Liver (tissue), 9 donors: ENCODE measurements around the gene MTMR10. TPM values are rescaled to one million over a fixed set of nuclear protein-coding genes. Genes with fewer than 3 reads are reported as not detected.

ENCODE experiments used
- DNase-seq: peaks from one replicate; pipeline ENCODE4 v3.0.0-alpha.2; 2017; ENCODE audit warnings: low spot score
- H3K27ac ChIP-seq, 2 donors: one replicate each; pipeline ENCODE4 v1.7.0; 2013; ENCODE audit warnings: inconsistent platforms in 2 of 2, low read length in 2 of 2, control low read depth in 1 of 2, low read depth in 1 of 2, mild to moderate bottlenecking in 1 of 2
- H3K27me3 ChIP-seq, 4 donors: one replicate each; pipeline versions ENCODE4 v1.6.1 to v1.7.0; 2013; ENCODE audit warnings: low read length in 3 of 4, inconsistent platforms in 1 of 4, mild to moderate bottlenecking in 1 of 4, moderate library complexity in 1 of 4; ENCODE audit not compliant: control insufficient read depth in 4 of 4, insufficient read depth in 4 of 4
- H3K36me3 ChIP-seq, 4 donors: one replicate each; pipeline versions ENCODE4 v1.6.1 to v1.7.0; 2013; ENCODE audit warnings: low read length in 3 of 4, mild to moderate bottlenecking in 3 of 4, low read depth in 1 of 4, moderate library complexity in 1 of 4; ENCODE audit not compliant: control insufficient read depth in 4 of 4, insufficient read depth in 3 of 4
- H3K4me1 ChIP-seq, 4 donors: one replicate each; pipeline versions ENCODE4 v1.6.1 to v1.7.0; 2013; ENCODE audit warnings: low read length in 3 of 4, mild to moderate bottlenecking in 3 of 4, moderate library complexity in 1 of 4; ENCODE audit not compliant: control insufficient read depth in 4 of 4, insufficient read depth in 4 of 4
- H3K4me3 ChIP-seq, 3 donors: one replicate each; pipeline versions ENCODE4 v1.6.1 to v1.7.0; 2013; ENCODE audit warnings: low read length in 3 of 3, control low read depth in 1 of 3, low read depth in 1 of 3, mild to moderate bottlenecking in 1 of 3
- H3K9ac ChIP-seq, 2 donors: one replicate each; pipeline ENCODE4 v1.7.0; 2013; ENCODE audit warnings: low read length in 2 of 2, mild to moderate bottlenecking in 2 of 2, moderate library complexity in 2 of 2, control low read depth in 1 of 2, low read depth in 1 of 2
- H3K9me3 ChIP-seq, 4 donors: one replicate each; pipeline versions ENCODE4 v1.6.1 to v1.7.0; 2013; ENCODE audit warnings: low read length in 3 of 4; ENCODE audit not compliant: control insufficient read depth in 4 of 4
- ATF3 ChIP-seq: IDR thresholded peaks from 2 replicates; pipeline ENCODE4 v1.6.1; 2016; ENCODE audit warnings: antibody characterized with exemption
- CTCF ChIP-seq: fragments of 150-350 bp; IDR thresholded peaks from 2 replicates; pipeline ENCODE4 v1.5.1; 2017; ENCODE audit warnings: improper control_type of control experiment, low read depth, low read length; ENCODE audit not compliant: missing input control
- EGR1 ChIP-seq, 2 donors: IDR thresholded peaks; 2 replicates each; pipeline ENCODE4 v1.6.1; 2016 to 2018; ENCODE audit warnings: antibody characterized with exemption in 2 of 2, low read depth in 2 of 2
- FOXA1 ChIP-seq: IDR thresholded peaks from 2 replicates; pipeline ENCODE4 v1.6.1; 2016; ENCODE audit warnings: antibody characterized with exemption
- FOXA2 ChIP-seq: IDR thresholded peaks from 2 replicates; pipeline ENCODE4 v1.6.1; 2016; ENCODE audit warnings: antibody characterized with exemption
- GABPA ChIP-seq, 2 donors: IDR thresholded peaks in 1 of 2; conservative IDR thresholded peaks in 1 of 2; 2 replicates each; pipeline ENCODE4 v1.6.1; 2016; ENCODE audit warnings: antibody characterized with exemption in 2 of 2, mild to moderate bottlenecking in 1 of 2, moderate library complexity in 1 of 2
- HNF4A ChIP-seq, 2 donors: conservative IDR thresholded peaks; 2 replicates each; pipeline ENCODE4 v1.6.1; 2016; ENCODE audit warnings: antibody characterized with exemption in 2 of 2, mild to moderate bottlenecking in 2 of 2
- HNF4G ChIP-seq: IDR thresholded peaks from 2 replicates; pipeline ENCODE4 v1.6.1; 2016; ENCODE audit warnings: antibody characterized with exemption
- JUND ChIP-seq, 2 donors: IDR thresholded peaks; 2 replicates each; pipeline ENCODE4 v1.6.1; 2016; ENCODE audit warnings: antibody characterized with exemption in 2 of 2
- MAX ChIP-seq: IDR thresholded peaks from 2 replicates; pipeline ENCODE4 v1.6.1; 2016; ENCODE audit warnings: antibody characterized with exemption
- NR2F2 ChIP-seq: IDR thresholded peaks from 2 replicates; pipeline ENCODE4 v1.6.1; 2016; ENCODE audit warnings: antibody characterized with exemption
- RAD21 ChIP-seq, 2 donors: IDR thresholded peaks; 2 replicates each; pipeline ENCODE4 v1.6.1; 2016; ENCODE audit warnings: antibody characterized with exemption in 2 of 2, mild to moderate bottlenecking in 2 of 2
- REST ChIP-seq: IDR thresholded peaks from 2 replicates; pipeline ENCODE4 v1.6.1; 2016; ENCODE audit warnings: antibody characterized with exemption, mild to moderate bottlenecking
- RXRA ChIP-seq, 2 donors: IDR thresholded peaks; 2 replicates each; pipeline ENCODE4 v1.6.1; 2017 to 2018; ENCODE audit warnings: antibody characterized with exemption in 2 of 2, mild to moderate bottlenecking in 1 of 2
- SP1 ChIP-seq: IDR thresholded peaks from 2 replicates; pipeline ENCODE4 v1.6.1; 2018; ENCODE audit warnings: antibody characterized with exemption, mild to moderate bottlenecking
- TAF1 ChIP-seq: conservative IDR thresholded peaks from 2 replicates; pipeline ENCODE4 v1.6.1; 2016; ENCODE audit warnings: antibody characterized with exemption, mild to moderate bottlenecking
- YY1 ChIP-seq: IDR thresholded peaks from 2 replicates; pipeline ENCODE4 v1.6.1; 2016; ENCODE audit warnings: antibody characterized with exemption, mild to moderate bottlenecking
- ZBTB33 ChIP-seq: IDR thresholded peaks from 2 replicates; pipeline ENCODE4 v1.6.1; 2016; ENCODE audit warnings: antibody characterized with exemption
- WGBS: extraction: QIAGEN DNeasy Blood & Tissue Kit; methylation state at CpG from one replicate; pipeline ENCODE4 v1.1.7; 2013; 5-methylcytosine and 5-hydroxymethylcytosine counted together
- polyA plus RNA-seq, 2 donors: library from polyadenylated mRNA; stranded (reverse) in 1 of 2; unstranded in 1 of 2; fragments of 200-250 nt in 1 of 2; fragments of >200 nt in 1 of 2; fragmentation: Nextera tagmentation in 1 of 2; extraction: Ambion mirVana in 1 of 2; gene quantifications; one replicate each; pipeline versions ENCODE4 v1.2.1 to v1.2.3, GENCODE V29; 2013 to 2015
- total RNA-seq, 2 donors: library from RNA; depleted of rRNA; stranded (reverse); fragments of >200 nt; gene quantifications; one replicate each; pipeline ENCODE4 v1.2.3, GENCODE V29; 2014
- donor health status: healthy.
- donor health status: healthy.
- donor health status: healthy.
- donor health status: healthy.
- donor health status: healthy.

The MTMR10 gene
- total and polyA plus RNA-seq, 4 donors: 8.7 to 31.3 (median 13.6) TPM

GRCh38 chr15:30919877-30920550, 71.4 kb downstream of the MTMR10 start:
- Histone ChIP-seq H3K4me3 (no peak overlapping the region), H3K9me3 (no peaks in the 10 kb centered on the region), H3K27ac (no peak overlapping the region), H3K36me3 (peaks cover 13 to 64% (median 45%) of the 10 kb centered on the region in 4 donors), H3K4me1 (peaks cover 0 to 5% (median 2%) of the 10 kb centered on the region in 4 donors), H3K27me3 (no peaks in the 10 kb centered on the region), H3K9ac (no peak overlapping the region)
- DNase-seq: no peak
- 92% methylated on average over 5 of the region's 5 CpGs for WGBS
- no peak for TF ChIP-seq ZBTB33
- TF ChIP-seq ATF3: no peak
- no peak for TF ChIP-seq REST
- TF ChIP-seq MAX: no peak
- no peak for TF ChIP-seq SP1
- TF ChIP-seq HNF4G: no peak
- no peak for TF ChIP-seq CTCF
- TF ChIP-seq FOXA1: no peak
- no peak for TF ChIP-seq FOXA2
- no peak for TF ChIP-seq NR2F2
- no peak for TF ChIP-seq RAD21 (IDR thresholded peaks at IDR 0.05)
- TF ChIP-seq JUND (IDR thresholded peaks at IDR 0.05): no peak
- no peak for TF ChIP-seq EGR1 (IDR thresholded peaks at IDR 0.05; ENCODE audit: low read depth in 2 of 2)
- no peak for TF ChIP-seq YY1
- TF ChIP-seq TAF1: no peak
- no peak for TF ChIP-seq GABPA (IDR thresholded peaks at IDR 0.05 in 1 of 2, conservative IDR thresholded peaks at IDR 0.05 in 1 of 2)
- TF ChIP-seq RXRA (IDR thresholded peaks at IDR 0.05): no peak
- no peak for TF ChIP-seq HNF4A (conservative IDR thresholded peaks at IDR 0.05)
